Stimulated activated CD4-positive, alpha-beta T cell treated with anti-CD3 and anti-CD28 coated beads, TNF-alpha, amount 100 ng/mL, for 48 hours (primary cell): ENCODE results near the gene MCCC1.
"Not testable (repeated sequence)": the region's sequence is repeated elsewhere in the genome, so short reads cannot be mapped to it uniquely, and the experiment has no call there.

Experiments
- DNase-seq, 3 donors: peaks; one replicate each; pipeline ENCODE4 v3.0.0-alpha.2; 2020; ENCODE audit warnings: low read depth in 3 of 3

Gene MCCC1

DNA sequence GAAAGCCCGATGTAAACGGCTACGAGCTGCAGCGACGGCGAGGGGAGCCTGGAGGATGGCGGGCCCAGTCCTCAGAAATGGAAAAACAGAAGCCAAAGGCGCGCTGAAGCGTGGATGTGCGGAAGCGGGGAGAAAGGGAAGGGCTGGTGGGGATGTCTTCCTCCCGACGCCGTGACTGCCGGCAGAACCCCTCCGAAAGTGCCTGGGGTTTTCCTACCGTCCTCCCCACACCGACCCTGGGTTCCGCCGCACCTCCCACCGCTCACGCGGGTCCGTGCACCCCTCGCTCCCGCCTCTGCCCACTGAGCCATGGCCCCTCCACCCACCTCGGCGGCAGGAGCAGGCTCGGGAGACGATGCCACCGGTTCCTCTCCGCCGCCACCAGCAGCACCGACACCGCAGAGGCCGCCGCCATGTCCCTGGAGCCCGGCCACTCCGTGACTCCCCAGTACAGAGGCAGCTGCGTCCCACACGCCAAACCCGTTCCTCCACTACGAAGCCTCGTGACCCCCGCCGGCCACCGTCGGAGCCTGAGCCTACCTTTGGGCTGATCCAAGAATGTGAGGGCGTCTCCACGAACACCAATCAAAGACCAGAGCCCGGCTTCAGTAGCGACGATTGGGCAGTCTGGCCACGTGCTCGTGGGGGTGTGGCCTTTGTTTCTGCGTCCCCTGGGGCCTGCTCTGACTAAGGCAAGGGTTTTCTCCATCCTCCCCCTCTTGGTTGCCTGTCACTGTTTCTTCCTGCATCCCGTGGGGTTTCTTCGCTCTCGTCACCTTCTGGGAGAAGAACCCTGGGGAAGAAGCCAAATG lies at the start of gene MCCC1:
Gene MCCC1 (minus strand): TSS at position 471 of the 812 bp plus-strand sequence. CDS start 56 bp downstream, at position 415.
- peak; percentile 96 to 97 (median 96) for DNase-seq

DNA sequence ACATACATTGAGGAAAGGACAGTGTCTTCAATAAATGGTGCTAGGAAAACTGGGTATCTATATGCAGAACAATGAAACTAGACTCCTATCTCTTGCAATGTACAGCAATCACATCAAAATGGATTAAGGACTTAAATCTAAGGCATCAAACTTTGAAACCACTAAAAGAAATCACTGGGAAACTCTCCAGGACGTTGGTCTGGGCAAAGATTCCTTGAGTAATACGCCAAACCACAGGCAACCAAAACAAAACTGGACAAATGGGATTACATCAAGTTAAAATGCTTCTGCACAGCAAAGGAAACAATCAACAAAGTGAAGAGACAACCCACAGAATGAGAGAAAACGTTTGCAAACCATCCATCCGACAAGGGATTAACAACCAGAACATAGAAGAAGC lies 48.8 kb upstream of the MCCC1 start:
- no peak for DNase-seq

DNA sequence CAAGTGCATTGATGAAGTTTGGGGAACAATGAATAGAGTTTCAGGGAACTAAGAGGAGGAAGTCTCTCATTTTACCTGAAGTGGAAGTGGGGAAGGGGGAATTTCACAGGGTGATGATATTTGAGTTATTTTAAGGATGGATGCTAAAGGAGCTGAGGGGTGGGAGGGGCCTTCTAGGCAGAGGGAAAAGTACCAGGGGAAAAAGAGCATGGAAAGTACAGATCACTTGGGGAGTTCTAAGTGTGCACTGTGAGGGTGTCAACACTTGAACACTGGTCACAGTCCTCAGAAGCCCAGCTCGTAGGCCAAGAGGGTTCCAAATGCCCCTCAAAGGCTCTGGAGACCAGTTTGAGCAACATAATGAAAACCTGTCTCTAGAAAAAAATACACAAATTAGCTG lies 45.1 kb upstream of the MCCC1 start:
- no peak for DNase-seq

DNA sequence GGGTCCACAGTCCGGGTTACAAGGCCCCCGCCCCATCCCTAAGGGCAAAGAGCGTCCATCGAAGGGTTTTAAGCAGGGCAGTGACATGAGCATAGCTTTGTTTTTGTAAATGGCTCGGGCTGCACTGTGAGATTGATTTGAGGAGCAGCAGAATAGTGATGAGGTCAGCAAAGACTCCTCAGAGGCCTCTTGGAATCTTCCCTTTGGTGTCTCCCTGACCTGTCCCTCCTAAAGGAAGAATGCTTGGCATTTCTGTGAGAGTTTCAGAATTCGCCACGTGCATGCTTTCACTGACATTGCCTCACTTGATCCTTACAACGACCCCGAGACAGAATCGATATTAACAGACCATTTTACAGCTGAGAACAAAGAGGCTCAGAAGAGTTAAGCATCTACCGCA lies 42.9 kb upstream of the MCCC1 start:
- no peak for DNase-seq

DNA sequence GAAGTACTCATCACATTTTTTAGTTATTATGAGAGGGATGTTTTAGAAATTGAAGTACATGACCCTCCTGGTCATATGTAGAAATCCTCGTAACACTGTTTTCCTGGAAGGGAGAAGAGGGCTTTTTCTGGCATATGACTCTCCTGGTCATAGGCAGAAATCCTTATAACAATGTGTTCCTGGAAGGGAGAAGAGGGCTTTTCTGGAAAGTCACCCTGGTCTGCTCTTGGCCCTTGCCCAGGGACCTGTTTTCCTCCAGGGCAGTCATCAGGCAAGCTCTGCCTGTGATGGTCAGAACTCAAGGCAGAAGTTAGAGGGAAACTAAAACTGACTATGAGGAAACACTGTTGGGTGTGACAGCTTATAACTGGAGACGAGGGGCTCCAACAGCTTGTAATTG lies 35.5 kb upstream of the MCCC1 start:
- no peak for DNase-seq

DNA sequence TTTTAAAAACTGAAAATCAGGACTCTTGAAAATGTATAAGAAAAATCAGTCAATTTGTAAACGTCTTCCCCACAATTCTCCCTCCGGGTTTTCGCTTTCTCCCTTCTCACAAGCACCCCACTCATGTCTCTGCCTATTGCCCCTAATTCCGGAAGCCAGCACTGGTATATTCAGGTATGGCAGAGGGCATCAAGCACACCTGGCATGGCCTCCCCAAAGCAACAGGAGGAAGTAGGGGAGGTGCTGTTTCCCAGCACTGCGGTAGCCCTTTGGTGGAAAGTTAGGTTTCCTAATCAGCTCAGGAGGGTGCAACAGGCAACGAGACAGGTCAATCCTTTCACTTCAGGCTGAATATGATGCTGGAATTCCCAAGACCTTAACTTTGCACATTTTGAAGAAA lies 33.1 kb upstream of the MCCC1 start:
- no peak for DNase-seq

DNA sequence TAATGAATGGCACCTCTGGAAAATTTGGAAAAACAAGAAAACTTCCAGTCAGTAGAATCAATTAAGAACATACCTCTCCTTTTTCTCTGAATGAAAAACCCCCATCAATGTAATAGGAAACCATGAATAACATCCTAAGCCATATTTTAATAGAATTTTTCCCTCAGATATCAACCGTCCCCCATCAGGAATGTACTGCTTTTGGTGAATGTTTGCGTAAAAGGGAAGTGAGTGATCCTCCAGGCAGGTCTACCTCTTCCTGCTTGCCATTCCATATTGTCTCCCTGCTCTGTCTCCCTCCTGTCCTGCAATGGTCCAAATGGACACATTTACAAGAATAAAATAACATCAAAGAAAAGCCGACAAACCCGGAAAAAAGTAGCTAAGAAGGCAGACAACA lies 32.4 kb upstream of the MCCC1 start:
- DNase-seq = no peak

DNA sequence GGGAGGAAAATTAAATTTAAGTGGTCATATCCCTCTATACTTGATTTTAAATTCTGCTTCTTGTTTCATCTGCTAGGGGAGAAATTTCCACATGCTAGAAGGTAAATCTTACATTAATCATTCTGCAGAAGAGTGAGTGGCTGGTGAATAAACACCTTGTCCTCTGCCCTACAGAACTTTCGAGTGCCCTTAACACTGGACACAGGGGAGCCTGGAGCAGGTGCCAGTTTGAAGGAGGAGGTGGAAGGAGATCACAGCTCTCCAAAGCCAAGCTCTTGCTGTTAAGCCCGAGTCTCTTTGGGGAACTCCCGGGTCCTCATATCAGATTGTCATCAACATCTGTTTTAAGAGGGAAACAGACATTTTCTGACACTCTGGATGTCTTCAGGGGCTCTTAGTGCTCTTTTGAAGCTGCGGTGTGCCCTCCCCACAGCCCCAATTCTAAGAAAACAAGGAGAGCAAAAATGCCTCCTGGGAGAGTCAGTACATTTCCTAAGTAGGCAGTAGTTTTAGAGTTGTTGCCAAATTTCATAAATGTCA lies 32.0 kb upstream of the MCCC1 start:
- no peak for DNase-seq

DNA sequence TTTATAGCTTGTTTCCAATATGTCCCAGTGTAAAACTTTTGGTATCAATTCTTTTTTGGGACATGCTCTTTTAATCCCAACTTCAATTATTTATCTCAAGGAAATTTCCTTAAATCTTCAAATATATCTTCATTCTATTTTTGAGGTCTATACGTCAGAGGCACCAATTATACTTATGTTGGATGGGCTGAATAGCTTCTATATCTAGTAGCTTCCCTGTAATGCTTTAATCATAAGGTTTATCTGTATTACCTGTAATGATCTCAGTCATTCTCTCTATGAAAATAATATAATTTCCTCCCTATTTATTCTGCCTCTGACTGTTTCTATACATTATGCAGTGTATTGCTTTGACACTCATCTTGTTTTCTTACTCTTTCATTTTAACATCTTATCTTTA lies 29.9 kb upstream of the MCCC1 start:
- no peak for DNase-seq

DNA sequence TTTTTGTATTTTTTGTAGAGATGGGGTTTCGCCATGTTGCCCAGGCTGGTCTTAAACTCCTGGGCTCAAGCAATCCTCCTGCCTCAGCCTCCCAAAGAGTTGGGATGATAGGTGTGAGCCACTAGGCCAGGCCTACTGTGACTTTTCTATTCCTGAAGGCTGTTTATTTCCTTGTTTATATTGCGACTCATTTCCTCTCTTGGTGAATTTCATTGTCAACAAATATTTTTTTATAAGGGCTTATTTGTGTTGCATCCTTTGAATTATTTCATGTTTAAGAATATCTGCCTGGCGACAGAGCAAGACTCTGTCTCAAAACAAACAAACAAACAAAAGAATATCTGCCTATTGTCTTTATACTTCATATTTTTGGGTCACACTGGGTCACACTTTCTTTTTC lies 29.4 kb upstream of the MCCC1 start:
- DNase-seq = no peak

DNA sequence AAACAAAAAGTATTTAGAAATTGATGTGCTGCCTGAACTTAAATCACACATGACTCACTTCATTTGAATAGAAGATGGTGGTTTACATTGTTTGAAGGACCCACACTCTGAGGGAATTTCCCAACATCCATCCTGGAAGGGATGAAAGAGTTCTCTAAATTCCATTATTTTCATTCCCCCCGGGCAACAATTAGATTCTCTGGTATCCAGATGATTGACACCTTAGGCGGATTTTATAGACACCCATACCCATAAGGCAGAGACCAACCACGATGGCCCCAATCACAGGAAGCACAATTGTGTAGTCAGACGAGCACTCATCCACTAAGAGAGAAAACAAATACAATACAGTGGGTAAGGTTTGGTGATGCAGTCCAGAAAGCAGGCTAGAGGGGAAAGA lies 24.6 kb upstream of the MCCC1 start:
- no peak for DNase-seq

DNA sequence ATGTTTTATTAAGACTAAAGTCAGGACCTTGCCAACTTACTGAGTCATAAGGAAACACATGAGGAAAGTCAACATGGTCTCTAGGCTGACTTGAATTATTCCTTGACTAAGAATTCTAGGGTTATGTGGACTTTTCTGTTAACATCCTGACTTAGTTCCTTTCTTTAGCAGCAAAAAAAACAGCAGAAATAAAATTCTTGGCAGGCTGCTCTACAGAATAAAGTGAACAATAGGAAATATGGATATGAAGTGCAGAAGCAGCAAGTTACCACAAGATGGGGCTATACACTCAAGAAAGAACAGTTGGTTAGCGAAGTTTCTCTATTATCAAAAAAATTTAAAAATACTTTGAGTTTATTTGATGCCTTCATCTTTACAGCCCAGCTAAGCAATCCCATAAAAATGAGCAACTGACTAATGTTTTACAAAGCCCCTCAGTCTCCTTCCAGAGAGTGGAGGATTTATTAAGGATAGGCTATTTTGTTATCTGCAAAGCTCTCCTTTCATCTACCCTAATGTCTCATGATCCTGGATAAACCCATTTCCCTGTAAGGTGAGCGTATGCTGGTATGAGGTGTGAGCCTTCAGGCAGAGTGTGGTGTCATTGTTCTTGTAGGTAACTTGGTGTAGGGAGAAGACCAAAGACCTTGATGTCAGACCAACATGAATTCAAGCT lies 23.1 kb upstream of the MCCC1 start:
- DNase-seq = no peak

DNA sequence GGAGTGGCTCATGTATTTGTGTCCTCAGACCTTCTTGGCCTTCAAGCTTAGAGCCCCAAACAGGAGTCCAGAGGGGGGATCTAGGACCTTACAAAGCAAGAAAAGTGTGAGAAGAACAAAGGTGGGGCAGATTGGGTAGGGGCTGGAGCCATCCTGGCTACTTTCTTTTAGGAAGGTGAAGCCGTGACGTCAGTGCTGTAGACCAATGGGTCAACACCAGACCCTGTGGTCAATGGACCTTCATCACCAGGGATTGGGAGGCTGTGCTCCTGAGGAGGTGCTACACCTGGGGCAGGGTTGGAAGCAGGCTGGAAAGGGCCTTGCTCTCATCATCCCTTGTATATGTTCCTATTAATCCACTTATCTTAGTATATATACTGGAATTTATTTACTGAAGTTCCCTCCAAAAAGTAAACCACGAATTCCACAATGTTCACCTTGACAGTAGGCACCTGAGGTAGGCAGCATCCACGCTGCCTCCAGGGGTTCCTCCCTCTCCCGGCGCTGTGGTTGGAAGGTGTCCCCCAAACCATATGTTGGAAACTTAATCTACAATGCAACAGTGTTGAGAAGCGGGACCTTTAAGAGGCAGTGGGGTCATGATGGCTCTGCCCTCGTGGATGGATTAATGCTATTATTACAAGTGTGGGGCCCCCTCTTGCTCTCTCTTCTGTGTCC lies 21.4 kb upstream of the MCCC1 start:
- no peak for DNase-seq

DNA sequence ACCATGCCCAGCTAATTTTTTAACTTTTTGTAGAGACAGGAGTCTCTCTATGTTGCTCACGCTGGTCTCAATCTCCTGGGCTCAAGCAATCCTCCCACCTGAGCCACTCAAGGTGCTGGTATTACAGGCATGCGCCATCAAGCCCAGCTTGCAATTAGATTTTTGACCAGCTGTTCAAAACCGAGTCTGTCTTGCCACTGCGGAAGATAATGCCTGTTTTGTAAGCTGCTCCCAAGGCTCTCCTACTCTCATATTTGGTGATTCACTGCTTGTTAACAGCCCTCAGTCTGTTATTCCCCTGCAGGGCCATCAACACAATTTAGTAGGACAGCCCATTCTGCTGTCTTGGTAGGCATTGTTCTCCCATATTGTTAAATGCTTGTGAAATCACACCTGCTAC lies 17.8 kb upstream of the MCCC1 start:
- DNase-seq = no peak

DNA sequence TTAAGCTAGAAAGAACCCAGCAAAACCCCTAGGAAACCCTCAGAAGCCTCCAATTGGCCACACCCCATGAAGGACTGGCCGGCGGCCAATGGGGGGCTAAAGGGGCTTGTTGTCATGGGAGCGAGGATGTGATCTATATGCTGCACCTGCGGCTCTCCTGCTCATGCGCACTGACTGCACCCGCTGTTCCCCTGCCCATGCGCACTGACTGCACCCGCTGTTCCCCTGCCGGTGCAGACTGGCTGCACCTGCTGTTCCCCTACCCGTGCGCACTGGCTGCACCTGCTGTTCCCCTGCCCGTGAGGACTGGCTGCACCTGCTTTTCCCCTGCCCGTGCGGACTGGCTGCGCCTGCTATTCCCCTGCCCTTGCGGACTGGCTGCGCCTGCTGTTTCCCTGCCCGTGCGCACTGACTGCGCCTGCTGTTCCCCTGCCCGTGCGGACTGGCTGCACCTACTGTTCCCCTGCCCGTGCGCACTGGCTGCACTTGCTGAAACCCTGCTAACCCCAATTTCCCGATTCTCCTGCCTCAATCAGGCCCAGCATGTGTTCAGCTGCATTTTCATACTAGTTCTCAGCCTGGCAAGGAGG lies 16.8 kb upstream of the MCCC1 start:
- DNase-seq = peak; percentile 24 to 50 (median 47)

DNA sequence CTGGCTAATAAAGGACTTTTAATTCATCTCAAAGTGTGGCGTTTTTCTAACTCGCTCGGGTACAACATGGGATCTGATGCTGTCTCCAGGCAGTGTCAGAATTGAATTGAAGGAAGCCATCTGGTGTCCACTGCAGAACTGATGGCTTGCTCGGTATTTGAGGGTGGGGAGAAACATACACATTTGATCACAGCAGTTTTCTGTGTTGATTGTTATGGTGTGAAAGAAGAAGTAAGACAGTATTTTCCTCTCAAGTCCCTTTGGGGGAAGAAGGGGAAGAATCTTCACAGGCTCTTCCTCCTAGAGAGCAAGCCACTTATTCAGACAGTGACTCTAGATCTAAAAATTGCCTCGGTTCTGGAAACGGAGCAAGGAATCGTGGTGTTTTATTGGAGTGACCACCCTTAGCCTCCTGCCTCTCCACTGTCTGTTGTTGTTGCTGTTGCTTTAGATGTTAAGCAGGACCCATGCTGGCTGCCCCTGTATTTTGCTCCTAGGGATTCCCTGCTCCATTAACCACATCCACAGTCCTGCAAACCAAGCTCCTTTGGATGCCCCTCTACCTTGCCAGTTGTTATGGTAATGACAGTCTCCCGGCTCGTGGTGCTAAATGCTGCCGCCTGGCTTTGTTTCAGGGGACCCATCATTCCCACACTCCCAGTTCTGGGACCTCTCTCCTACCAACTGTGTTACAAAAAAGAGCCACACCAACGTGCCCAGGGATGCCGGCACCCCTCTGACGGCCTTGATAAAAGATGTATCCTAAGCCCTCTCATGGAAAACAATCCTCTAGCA lies 15.3 kb upstream of the MCCC1 start:
- DNase-seq = no peak

DNA sequence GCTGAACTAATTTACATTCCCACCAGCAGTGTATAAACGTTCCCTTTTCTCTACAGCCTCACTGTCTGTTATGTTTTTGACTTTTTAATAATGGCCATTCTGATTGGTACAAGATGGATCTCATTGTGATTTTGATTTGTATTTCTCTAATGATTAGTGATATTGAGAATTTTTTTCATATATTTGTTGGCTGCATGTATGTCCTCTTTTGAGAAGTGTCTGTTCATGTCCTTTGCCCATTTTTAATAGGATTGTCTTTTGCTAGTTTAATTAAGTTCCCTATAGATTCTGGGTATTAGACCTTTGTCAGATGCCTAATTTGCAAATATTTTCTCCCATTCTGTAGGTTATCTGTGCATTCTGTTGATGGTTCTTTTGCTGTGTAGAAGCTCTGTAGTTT lies 10.6 kb upstream of the MCCC1 start:
- not testable (repeated sequence) for DNase-seq

DNA sequence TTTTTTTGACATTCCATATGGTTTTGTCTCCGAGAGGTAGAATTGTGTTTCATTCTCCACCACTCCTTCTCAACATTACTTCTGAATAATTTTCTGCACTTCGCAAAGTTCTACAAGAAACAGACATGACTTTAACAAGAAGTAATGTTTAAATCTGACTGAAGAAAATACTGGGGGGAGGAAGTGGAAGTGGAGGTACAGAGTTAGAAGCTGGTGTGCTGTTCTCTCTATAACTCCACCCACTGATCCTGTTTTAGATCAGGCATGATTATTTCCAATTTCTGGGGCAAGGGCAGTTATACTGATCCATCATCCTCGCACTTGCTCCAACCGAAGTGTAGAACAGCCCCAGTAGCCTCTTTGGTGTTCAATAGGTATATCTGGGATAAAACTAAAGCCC lies 9.2 kb upstream of the MCCC1 start:
- DNase-seq = no peak

DNA sequence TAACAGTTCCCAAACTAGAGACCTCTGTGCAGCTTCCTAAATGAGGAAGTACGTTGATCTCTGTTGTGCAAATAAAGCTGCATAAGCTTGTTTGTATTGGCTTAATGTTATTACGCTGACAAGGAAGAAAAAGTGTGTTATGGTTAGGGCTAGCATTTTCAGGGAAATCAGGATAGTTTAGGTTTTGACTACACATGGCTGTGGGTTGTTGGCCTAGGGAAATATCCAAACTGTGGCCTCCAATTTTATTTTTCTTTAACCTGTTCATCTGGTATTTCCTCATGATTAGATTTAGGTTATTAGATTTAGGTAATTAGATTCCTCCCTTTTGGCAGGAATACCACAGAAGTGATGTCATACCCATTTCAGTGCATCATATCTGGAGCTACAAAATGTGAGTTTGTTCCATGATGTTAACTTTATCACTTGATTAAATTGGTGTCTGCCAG lies 8.7 kb upstream of the MCCC1 start:
- no peak for DNase-seq

DNA sequence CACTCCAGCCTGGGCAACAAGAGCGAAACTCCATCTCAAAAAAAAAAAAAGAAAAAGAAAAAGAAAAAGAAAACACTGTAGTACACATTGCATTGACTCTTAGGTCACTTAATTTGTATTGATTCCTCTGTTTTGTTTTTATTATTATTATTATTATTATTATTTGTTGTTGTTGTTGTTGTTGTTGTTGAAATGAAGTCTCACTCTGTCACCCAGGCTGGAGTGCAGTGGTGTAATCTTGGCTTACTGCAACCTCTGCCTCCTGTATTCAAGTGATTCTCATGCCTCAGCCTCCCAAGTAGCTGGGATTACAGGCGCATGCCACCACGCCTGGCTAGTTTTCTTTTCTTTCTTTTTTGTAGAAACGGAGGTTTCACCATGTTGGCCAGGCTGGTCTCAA lies 8.1 kb upstream of the MCCC1 start:
- not testable (repeated sequence) for DNase-seq

DNA sequence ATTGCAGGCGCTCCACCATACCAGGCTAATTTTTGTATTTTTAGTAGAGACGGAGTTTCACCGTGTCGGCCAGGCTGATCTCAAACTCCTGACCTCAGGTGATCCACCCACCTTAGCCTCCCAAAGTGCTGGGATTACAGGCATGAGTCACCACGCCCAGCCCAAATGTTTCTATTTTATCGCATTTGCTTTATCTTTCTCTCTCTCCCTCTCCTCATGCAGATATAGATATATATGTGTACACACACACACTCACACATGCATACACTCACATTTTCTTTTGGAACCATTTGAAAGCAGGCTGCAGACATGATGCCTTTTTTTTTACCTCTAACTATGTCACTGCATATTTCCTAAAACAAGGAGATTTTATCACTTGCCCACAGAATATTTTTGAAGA lies 7.3 kb upstream of the MCCC1 start:
- no peak for DNase-seq
